ENCODE measurements around the gene FRMD5. TPM values are rescaled to one million over a fixed set of nuclear protein-coding genes. Genes with fewer than 3 reads are reported as not detected.

The FRMD5 gene
- total RNA-seq, 1 experiment from 2014 or later, result 6.5 TPM

- Histone ChIP-seq H3K79me2 (ENCODE audit: low read depth) (no peaks in the 10 kb centered on the region), H3K27ac (no peak overlapping the region), H3K27me3 (ENCODE audit: insufficient read depth, low read depth) (no peaks in the 10 kb centered on the region), H3K4me3 (no peak overlapping the region), H4K20me1 (ENCODE audit: insufficient read depth) (no peaks in the 10 kb centered on the region), H2AFZ (no peak overlapping the region), H3K36me3 (ENCODE audit: low read depth) (no peaks in the 10 kb centered on the region), H3K4me1 (replicated peaks; ENCODE audit: insufficient read depth) (no peaks in the 10 kb centered on the region), H3K9me3 (ENCODE audit: insufficient read depth, low read depth) (no peaks in the 10 kb centered on the region), H3F3A (ENCODE audit: insufficient read depth, low read depth) (no peaks in the 10 kb centered on the region), H3K9me2 (ENCODE audit: insufficient read depth) (no peaks in the 10 kb centered on the region), H3K4me2 (no peak overlapping the region)
- ChIA-PET CTCF (no interaction called here), POLR2A (ENCODE audit: unreplicated experiment) (no interaction called here)
- intact Hi-C loops (cut with micrococcal nuclease; ENCODE audit: unreplicated experiment), result no loop called here
- DNase-seq, result peak in 1 of 2 experiments; percentile 6
- no TSS peak for BruUV-seq (replicated peaks)
- TF ChIP-seq EZH2 (IDR thresholded peaks at IDR 0.05; ENCODE audit: low read depth) (no peak), CTCF (conservative IDR thresholded peaks at IDR 0.05) (no peak; the same call in 1 of the 2 replicates)
Observed at GRCh38 chr15:43881944-43882343, 313.1 kb downstream of the FRMD5 start.

DNA sequence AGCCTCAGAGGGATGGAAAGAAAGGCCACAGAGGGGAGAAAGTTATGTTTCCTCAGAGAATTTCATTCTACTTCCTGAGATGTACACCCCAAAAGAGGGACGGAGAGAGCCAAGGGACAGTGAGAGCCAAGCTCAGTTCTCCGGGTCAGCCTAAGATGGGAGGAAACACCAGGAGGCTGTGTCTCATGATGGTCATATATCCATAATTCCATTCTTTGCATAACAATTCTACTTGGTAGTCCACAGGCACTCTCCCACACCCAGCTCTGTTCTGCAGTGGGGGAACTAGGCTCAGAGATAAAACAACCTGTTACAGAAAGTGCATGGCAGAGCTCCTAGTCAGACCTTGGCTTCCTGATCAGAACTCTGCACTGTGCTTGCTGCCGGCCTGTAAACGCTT lies 313.8 kb downstream of the FRMD5 start:
- H3K4me1 ChIP-seq (replicated peaks; ENCODE audit: insufficient read depth), result no peaks in the 10 kb centered on the region
- H3K79me2 ChIP-seq (ENCODE audit: low read depth), result no peaks in the 10 kb centered on the region
- no peak overlapping the region for H3K27ac ChIP-seq
- H3K4me2 ChIP-seq, result no peak overlapping the region
- H3K4me3 ChIP-seq, result no peak overlapping the region
- H3K36me3 ChIP-seq (ENCODE audit: low read depth), result no peaks in the 10 kb centered on the region
- ChIA-PET POLR2A (ENCODE audit: unreplicated experiment) (no interaction called here), CTCF (no interaction called here)
- no peaks in the 10 kb centered on the region for H3K9me2 ChIP-seq (ENCODE audit: insufficient read depth)
- no peaks in the 10 kb centered on the region for H4K20me1 ChIP-seq (ENCODE audit: insufficient read depth)
- no TSS peak for BruUV-seq (replicated peaks)
- no peaks in the 10 kb centered on the region for H3K27me3 ChIP-seq (ENCODE audit: insufficient read depth, low read depth)
- DNase-seq, result no peak
- intact Hi-C loops (cut with micrococcal nuclease; ENCODE audit: unreplicated experiment), result no loop called here
- no peak overlapping the region for H2AFZ ChIP-seq
- H3K9me3 ChIP-seq (ENCODE audit: insufficient read depth, low read depth), result no peaks in the 10 kb centered on the region
- H3F3A ChIP-seq (ENCODE audit: insufficient read depth, low read depth), result no peaks in the 10 kb centered on the region
- TF ChIP-seq CTCF (conservative IDR thresholded peaks at IDR 0.05), result no peak
- TF ChIP-seq EZH2 (IDR thresholded peaks at IDR 0.05; ENCODE audit: low read depth), result no peak

DNA sequence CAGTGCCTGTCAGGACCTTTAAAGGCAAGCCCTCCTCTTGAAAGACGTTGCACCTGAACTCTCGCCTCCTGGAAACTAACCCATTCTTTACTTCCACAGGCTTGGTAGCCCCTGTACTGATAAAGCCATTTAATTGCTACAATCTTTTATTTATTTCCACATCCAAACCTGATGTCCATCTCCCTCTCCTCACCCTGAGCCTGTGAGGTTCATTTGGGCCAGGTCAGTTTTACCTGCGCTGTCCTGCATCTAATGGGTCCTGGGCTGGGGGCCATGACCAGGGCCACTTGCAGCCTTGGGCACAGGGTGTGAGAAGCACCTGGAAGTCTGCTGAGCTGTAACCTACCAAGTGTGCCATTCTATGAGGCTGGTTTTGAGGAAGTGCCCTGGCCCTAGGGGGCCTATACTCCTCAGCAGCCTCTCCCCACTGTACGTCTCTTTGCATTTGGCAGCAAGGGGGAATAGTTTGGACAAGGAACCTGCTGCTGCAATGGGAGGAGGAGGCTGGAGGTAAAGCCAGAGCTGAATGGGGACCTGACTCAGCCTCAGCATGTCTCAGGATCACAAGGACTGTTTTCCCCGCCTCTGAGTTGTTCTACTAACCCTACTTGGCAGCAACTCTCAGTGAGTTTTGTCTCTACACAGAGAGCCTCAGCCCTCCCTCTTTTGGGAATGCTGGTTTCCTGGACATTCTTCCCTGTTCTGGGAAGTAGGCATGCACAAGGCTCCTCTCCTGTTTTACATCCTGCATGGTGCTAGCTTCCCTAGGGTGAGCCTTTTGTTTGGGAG lies 314.5 kb downstream of the FRMD5 start:
- H3K36me3 ChIP-seq (ENCODE audit: low read depth), result no peaks in the 10 kb centered on the region
- DNase-seq, result no peak
- no peak overlapping the region for H3K27ac ChIP-seq
- no peaks in the 10 kb centered on the region for H4K20me1 ChIP-seq (ENCODE audit: insufficient read depth)
- no peak overlapping the region for H3K4me2 ChIP-seq
- H3K27me3 ChIP-seq (ENCODE audit: insufficient read depth, low read depth), result no peaks in the 10 kb centered on the region
- CTCF ChIA-PET, result interaction anchor here (0.6 kb wide), 1 partner anchor 11 kb away, joined by 6 read pairs; no protein-coding TSS in a partner anchor
- H2AFZ ChIP-seq, result no peak overlapping the region
- no peaks in the 10 kb centered on the region for H3K79me2 ChIP-seq (ENCODE audit: low read depth)
- no peaks in the 10 kb centered on the region for H3K9me2 ChIP-seq (ENCODE audit: insufficient read depth)
- H3F3A ChIP-seq (ENCODE audit: insufficient read depth, low read depth), result no peaks in the 10 kb centered on the region
- POLR2A ChIA-PET (ENCODE audit: unreplicated experiment), result no interaction called here
- TF ChIP-seq CTCF (conservative IDR thresholded peaks at IDR 0.05) (no peak), EZH2 (IDR thresholded peaks at IDR 0.05; ENCODE audit: low read depth) (no peak)
- H3K4me3 ChIP-seq, result no peak overlapping the region
- intact Hi-C loops (cut with micrococcal nuclease; ENCODE audit: unreplicated experiment), result no loop called here
- H3K4me1 ChIP-seq (replicated peaks; ENCODE audit: insufficient read depth), result no peaks in the 10 kb centered on the region
- no peaks in the 10 kb centered on the region for H3K9me3 ChIP-seq (ENCODE audit: insufficient read depth, low read depth)
- no TSS peak for BruUV-seq (replicated peaks)
